Nephron progenitor cell (in vitro differentiated cells): Measurements from ENCODE around the gene PLB1.
"Not testable (repeated sequence)": the region's sequence is repeated elsewhere in the genome, so short reads cannot be mapped to it uniquely, and the experiment has no call there.

ENCODE experiments used
- DNase-seq: peaks from one replicate; pipeline ENCODE4 v3.0.0; 2021
- H3K27ac Mint-ChIP-seq: 2 replicates; pipeline ENCODE4 v1.8.0; 2021; ENCODE audit warnings: mild to moderate bottlenecking, moderate library complexity, mixed read lengths
- H3K27me3 Mint-ChIP-seq: 2 replicates; pipeline ENCODE4 v1.8.0; 2021; ENCODE audit warnings: mild to moderate bottlenecking, low read depth, mixed read lengths; ENCODE audit not compliant: poor library complexity
- H3K36me3 Mint-ChIP-seq: 2 replicates; pipeline ENCODE4 v1.8.0; 2021; ENCODE audit warnings: low read depth, mixed read lengths
- H3K4me1 Mint-ChIP-seq: 2 replicates; pipeline ENCODE4 v1.8.0; 2021; ENCODE audit warnings: mixed read lengths
- H3K4me3 Mint-ChIP-seq: 2 replicates; pipeline ENCODE4 v1.8.0; 2021; ENCODE audit warnings: mild to moderate bottlenecking, moderate library complexity, mixed read lengths
- H3K9me3 Mint-ChIP-seq: 2 replicates; pipeline ENCODE4 v1.8.0; 2021; ENCODE audit warnings: mild to moderate bottlenecking, moderate library complexity, mixed read lengths
- CTCF ChIP-seq: fragments of 200-600 bp; sonication (generic); IDR thresholded peaks from 2 replicates; pipeline ENCODE4 v1.5.0; 2021; ENCODE audit warnings: antibody characterized with exemption

The PLB1 gene

GRCh38 chr2:28662044-28662443 is 166.2 kb downstream of the PLB1 start:
- no peak for TF ChIP-seq CTCF
- H3K27me3 Mint-ChIP-seq, result peaks cover 4% of the 10 kb centered on the region
- peaks cover 15% of the 10 kb centered on the region for H3K9me3 Mint-ChIP-seq
- peaks cover 5% of the 10 kb centered on the region for H3K36me3 Mint-ChIP-seq
- peak overlapping the region; percentile 49 for H3K27ac Mint-ChIP-seq
- H3K4me1 Mint-ChIP-seq, result peaks cover 67% of the 10 kb centered on the region
- H3K4me3 Mint-ChIP-seq, result no peak overlapping the region
- no peak for DNase-seq

- H3K4me3 Mint-ChIP-seq, result no peak overlapping the region
- H3K27ac Mint-ChIP-seq, result no peak overlapping the region
- no peak for TF ChIP-seq CTCF
- H3K27me3 Mint-ChIP-seq, result peaks cover 4% of the 10 kb centered on the region
- DNase-seq, result peak; percentile 33
- peaks cover 15% of the 10 kb centered on the region for H3K9me3 Mint-ChIP-seq
- H3K36me3 Mint-ChIP-seq, result peaks cover 5% of the 10 kb centered on the region
- peaks cover 67% of the 10 kb centered on the region for H3K4me1 Mint-ChIP-seq
These were observed 166.8 kb downstream of the PLB1 start for GRCh38 chr2:28662468-28663181.

GRCh38 chr2:28663359-28663758 is 167.5 kb downstream of the PLB1 start:
- TF ChIP-seq CTCF, result no peak
- DNase-seq, result no peak
- Mint-ChIP-seq H3K27me3 (peaks cover 1% of the 10 kb centered on the region), H3K27ac (no peak overlapping the region), H3K36me3 (peaks cover 2% of the 10 kb centered on the region), H3K4me3 (no peak overlapping the region), H3K9me3 (peaks cover 12% of the 10 kb centered on the region), H3K4me1 (peaks cover 63% of the 10 kb centered on the region)

- Mint-ChIP-seq H3K9me3 (peaks cover 8% of the 10 kb centered on the region), H3K4me1 (peaks cover 60% of the 10 kb centered on the region), H3K4me3 (no peak overlapping the region), H3K27me3 (no peaks in the 10 kb centered on the region), H3K36me3 (no peaks in the 10 kb centered on the region), H3K27ac (peak overlapping the region; percentile 85)
- DNase-seq, result peak; percentile 35
- TF ChIP-seq CTCF, result no peak
These were observed 168.4 kb downstream of the PLB1 start for GRCh38 chr2:28664120-28664842.

- peaks cover 65% of the 10 kb centered on the region for H3K4me1 Mint-ChIP-seq
- peak overlapping the region; percentile 85 for H3K27ac Mint-ChIP-seq
- no peak for DNase-seq
- no peaks in the 10 kb centered on the region for H3K36me3 Mint-ChIP-seq
- TF ChIP-seq CTCF, result no peak
- peak overlapping the region; percentile 7 for H3K4me3 Mint-ChIP-seq
- H3K9me3 Mint-ChIP-seq, result no peaks in the 10 kb centered on the region
- H3K27me3 Mint-ChIP-seq, result no peaks in the 10 kb centered on the region
These were observed 169.3 kb downstream of the PLB1 start for GRCh38 chr2:28665041-28665704.

- not testable (repeated sequence) for H3K9me3 Mint-ChIP-seq, H3K27me3 Mint-ChIP-seq, H3K36me3 Mint-ChIP-seq, H3K27ac Mint-ChIP-seq, DNase-seq, H3K4me3 Mint-ChIP-seq
- H3K4me1 Mint-ChIP-seq, result peaks cover 72% of the 10 kb centered on the region
These were observed 170.0 kb downstream of the PLB1 start for GRCh38 chr2:28665811-28666377.
